Uterus (tissue), 4 donors: ENCODE data around the gene TMEM30B. TPM values are rescaled to one million over a fixed set of nuclear protein-coding genes. Genes with fewer than 3 reads are reported as not detected.

Source experiments
- DNase-seq, 2 donors: peaks; one replicate each; pipeline ENCODE4 v3.0.0-alpha.2; 2019 to 2020
- H3K27ac ChIP-seq, 2 donors: fragments of 200-600 bp; sonication (generic); 1 replicate in 1 of 2; 2 replicates in 1 of 2; pipeline ENCODE4 v1.5.1; 2016 to 2018
- H3K27me3 ChIP-seq, 2 donors: fragments of 200-600 bp; sonication (generic); one replicate each; pipeline ENCODE4 v1.5.1; 2018 to 2019; ENCODE audit warnings: control low read depth in 1 of 2
- H3K36me3 ChIP-seq, 2 donors: fragments of 200-600 bp; sonication (generic); one replicate each; pipeline ENCODE4 v1.5.1; 2019; ENCODE audit warnings: control low read depth in 1 of 2
- H3K4me1 ChIP-seq, 2 donors: fragments of 200-600 bp; sonication (generic); one replicate each; pipeline ENCODE4 v1.5.1; 2018 to 2019; ENCODE audit warnings: control low read depth in 1 of 2
- H3K4me3 ChIP-seq, 2 donors: fragments of 200-600 bp; sonication (generic); 1 replicate in 1 of 2; 2 replicates in 1 of 2; pipeline ENCODE4 v1.5.1; 2018 to 2019; ENCODE audit warnings: mild to moderate bottlenecking in 1 of 2
- H3K9me3 ChIP-seq, 2 donors: fragments of 200-600 bp; sonication (generic); one replicate each; pipeline ENCODE4 v1.5.1; 2019; ENCODE audit warnings: control low read depth in 1 of 2
- POLR2A ChIP-seq, 2 donors: fragments of 450-650 bp; IDR thresholded peaks; one replicate each; pipeline ENCODE4 v1.6.1; 2016; ENCODE audit warnings: antibody characterized with exemption in 2 of 2, mild to moderate bottlenecking in 1 of 2, moderate library complexity in 1 of 2
- intact Hi-C: fragments of 100-400 bp; cut with DNase I; formaldehyde crosslinking; loops from one replicate; pipeline ENCODE4 v1.15.1; 2023; ENCODE audit warnings: low total_unique reads
- total RNA-seq, 4 donors: library from RNA; depleted of rRNA in 3 of 4; stranded (reverse); fragments of >200 nt in 3 of 4; gene quantifications; one replicate each; pipeline versions ENCODE4 v1.1.0 to v1.2.4, GENCODE V29; 2014 to 2023
- TF ChIP-seq, protein P1 (sequence below), 4 experiments: fragments of 200-600 bp in 2 of 4; fragments of 450-650 bp in 2 of 4; sonication (generic) in 2 of 4; IDR thresholded peaks; one replicate each; pipeline ENCODE4 v1.5.1; 2016 to 2019; ENCODE audit warnings: antibody characterized with exemption in 4 of 4, mild to moderate bottlenecking in 2 of 4, moderate library complexity in 1 of 4
- donor health status: DM: yes; HTN: yes; CAD: no.

TMEM30B gene
- total RNA-seq, 4 donors from 2014 or later = 1.8 to 6.4 (median 3.3) TPM

DNA sequence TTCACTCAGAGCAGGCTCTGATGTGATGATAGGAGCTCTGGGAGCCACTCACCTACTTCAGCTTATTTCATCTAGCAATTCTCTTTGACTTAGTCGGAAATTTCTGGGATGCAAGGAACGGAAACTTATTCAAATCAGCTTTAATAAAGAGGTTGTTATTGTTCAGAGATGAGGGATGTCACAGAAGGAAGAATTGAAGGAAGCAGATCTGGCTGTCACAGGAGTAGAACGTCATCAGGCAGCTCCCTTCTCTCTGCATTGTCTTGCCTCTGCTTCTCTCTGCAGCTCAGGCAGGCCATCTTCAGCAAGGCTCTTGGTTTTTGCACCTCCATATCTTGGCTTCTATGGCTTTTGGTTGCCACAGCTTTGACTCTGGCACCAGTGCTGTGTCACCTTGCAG lies 7.6 kb upstream of the TMEM30B start:
- H3K4me3 ChIP-seq = no peak overlapping the region
- intact Hi-C loops = no loop called here
- no peak overlapping the region for H3K27ac ChIP-seq
- H3K27me3 ChIP-seq = peaks cover 0 to 5% of the 10 kb centered on the region in 2 donors
- no peak for TF ChIP-seq POLR2A (IDR thresholded peaks at IDR 0.05)
- TF ChIP-seq, protein P1, sequence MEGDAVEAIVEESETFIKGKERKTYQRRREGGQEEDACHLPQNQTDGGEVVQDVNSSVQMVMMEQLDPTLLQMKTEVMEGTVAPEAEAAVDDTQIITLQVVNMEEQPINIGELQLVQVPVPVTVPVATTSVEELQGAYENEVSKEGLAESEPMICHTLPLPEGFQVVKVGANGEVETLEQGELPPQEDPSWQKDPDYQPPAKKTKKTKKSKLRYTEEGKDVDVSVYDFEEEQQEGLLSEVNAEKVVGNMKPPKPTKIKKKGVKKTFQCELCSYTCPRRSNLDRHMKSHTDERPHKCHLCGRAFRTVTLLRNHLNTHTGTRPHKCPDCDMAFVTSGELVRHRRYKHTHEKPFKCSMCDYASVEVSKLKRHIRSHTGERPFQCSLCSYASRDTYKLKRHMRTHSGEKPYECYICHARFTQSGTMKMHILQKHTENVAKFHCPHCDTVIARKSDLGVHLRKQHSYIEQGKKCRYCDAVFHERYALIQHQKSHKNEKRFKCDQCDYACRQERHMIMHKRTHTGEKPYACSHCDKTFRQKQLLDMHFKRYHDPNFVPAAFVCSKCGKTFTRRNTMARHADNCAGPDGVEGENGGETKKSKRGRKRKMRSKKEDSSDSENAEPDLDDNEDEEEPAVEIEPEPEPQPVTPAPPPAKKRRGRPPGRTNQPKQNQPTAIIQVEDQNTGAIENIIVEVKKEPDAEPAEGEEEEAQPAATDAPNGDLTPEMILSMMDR (IDR thresholded peaks at IDR 0.05) = no peak
- H3K4me1 ChIP-seq = no peaks in the 10 kb centered on the region
- no peak for DNase-seq
- no peaks in the 10 kb centered on the region for H3K9me3 ChIP-seq
- no peaks in the 10 kb centered on the region for H3K36me3 ChIP-seq

DNA sequence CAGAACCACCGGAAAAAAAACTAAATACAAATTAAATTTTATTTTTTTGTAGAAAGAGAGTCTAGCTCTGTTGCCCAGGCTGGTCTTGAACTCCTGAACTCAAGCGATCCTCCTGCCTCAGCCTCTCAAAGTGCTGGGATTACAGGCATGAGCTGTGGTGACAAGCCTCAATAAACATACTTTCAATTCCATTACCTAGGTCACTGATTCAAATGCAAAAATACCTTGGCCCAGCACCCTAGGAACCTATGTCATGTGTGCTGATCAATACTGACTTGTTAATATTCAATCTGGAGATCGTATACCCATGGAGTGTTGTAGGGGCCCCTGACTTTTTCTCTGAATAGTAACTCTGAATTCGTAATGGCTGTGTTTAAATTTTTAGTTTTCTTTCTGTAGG lies 7.1 kb upstream of the TMEM30B start:
- Histone ChIP-seq H3K9me3 (no peaks in the 10 kb centered on the region), H3K4me1 (no peaks in the 10 kb centered on the region), H3K27me3 (peaks cover 0 to 5% of the 10 kb centered on the region in 2 donors), H3K36me3 (no peaks in the 10 kb centered on the region), H3K27ac (no peak overlapping the region), H3K4me3 (no peak overlapping the region)
- DNase-seq = no peak
- intact Hi-C loops = no loop called here
- TF ChIP-seq, protein P1 (IDR thresholded peaks at IDR 0.05) = no peak
- TF ChIP-seq POLR2A (IDR thresholded peaks at IDR 0.05) = no peak

DNA sequence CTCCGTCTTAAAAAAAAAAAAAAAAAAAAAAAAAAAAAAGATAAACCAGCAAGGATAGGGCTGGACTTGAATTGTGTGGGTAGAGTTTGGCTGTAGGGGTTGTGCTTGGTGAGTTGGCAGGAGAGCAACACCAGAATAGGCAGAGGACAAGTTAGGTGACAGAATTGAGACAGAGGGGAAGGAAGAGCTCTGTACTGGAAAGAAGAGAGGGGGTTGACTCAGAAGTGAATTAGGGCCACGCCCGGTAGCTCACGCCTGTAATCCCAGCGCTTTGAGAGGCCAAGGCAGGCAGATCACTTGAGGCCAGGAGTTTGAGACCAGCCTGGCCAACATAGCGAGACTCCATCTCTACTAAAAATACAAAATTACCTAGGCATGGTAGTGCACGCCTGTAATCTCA lies 6.1 kb upstream of the TMEM30B start:
- no peaks in the 10 kb centered on the region for H3K36me3 ChIP-seq
- no peaks in the 10 kb centered on the region for H3K4me1 ChIP-seq
- no peak overlapping the region for H3K27ac ChIP-seq
- intact Hi-C loops = no loop called here
- no peak overlapping the region for H3K4me3 ChIP-seq
- DNase-seq = no peak
- peaks cover 0 to 5% of the 10 kb centered on the region in 2 donors for H3K27me3 ChIP-seq
- no peak for TF ChIP-seq POLR2A (IDR thresholded peaks at IDR 0.05)
- TF ChIP-seq, protein P1 (IDR thresholded peaks at IDR 0.05) = no peak
- H3K9me3 ChIP-seq = no peaks in the 10 kb centered on the region

DNA sequence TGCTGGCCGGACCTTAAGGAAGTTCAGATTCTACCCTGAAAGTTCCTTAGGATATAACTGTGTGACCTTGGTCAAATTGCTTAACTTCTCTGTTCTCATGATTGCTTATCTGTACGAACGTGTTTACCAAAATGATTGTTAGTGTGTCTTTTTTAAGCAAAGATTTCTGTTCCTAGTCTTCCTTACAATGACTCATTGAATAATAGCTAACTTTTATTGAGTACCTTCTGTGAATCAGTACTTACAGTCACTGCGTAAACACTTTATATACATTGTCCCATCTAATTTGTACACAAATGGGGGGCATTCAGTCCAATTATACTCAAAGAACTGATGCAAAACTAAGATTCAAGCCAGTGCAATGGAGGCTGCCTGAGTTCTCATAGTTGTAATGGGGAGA lies 4.2 kb upstream of the TMEM30B start:
- no peak for DNase-seq
- H3K4me1 ChIP-seq = no peaks in the 10 kb centered on the region
- intact Hi-C loops = no loop called here
- H3K27ac ChIP-seq = no peak overlapping the region
- H3K27me3 ChIP-seq = peaks cover 0 to 9% of the 10 kb centered on the region in 2 donors
- no peak overlapping the region for H3K4me3 ChIP-seq
- TF ChIP-seq, protein P1 (IDR thresholded peaks at IDR 0.05) = no peak
- TF ChIP-seq POLR2A (IDR thresholded peaks at IDR 0.05) = no peak
- no peaks in the 10 kb centered on the region for H3K36me3 ChIP-seq
- no peaks in the 10 kb centered on the region for H3K9me3 ChIP-seq

DNA sequence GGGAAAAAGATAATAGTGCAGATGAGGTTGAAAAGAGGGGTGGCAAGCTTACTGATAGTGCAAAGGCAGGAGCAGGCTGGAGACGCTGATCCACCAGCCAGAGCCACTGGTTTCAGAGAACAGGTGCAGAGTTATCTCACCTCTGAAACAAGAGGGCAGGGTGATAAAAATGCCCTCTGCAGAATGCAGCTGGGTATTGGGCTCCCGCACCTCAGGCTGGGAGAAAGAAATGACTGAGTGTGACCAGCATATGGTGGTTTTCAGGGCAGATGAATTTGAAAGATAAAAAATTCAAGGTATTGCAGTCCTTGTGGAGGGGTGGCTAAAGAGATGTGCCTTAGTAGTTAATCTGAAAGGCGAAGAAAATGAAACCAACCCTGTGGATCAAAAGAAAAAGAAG lies 2.9 kb upstream of the TMEM30B start:
- TF ChIP-seq POLR2A (IDR thresholded peaks at IDR 0.05) = no peak
- TF ChIP-seq, protein P1 (IDR thresholded peaks at IDR 0.05) = no peak
- Histone ChIP-seq H3K4me3 (no peak overlapping the region), H3K27ac (no peak overlapping the region), H3K4me1 (no peaks in the 10 kb centered on the region), H3K36me3 (no peaks in the 10 kb centered on the region), H3K27me3 (peaks cover 0 to 18% of the 10 kb centered on the region in 2 donors), H3K9me3 (no peaks in the 10 kb centered on the region)
- DNase-seq = no peak
- intact Hi-C loops = no loop called here
